HG03196 (cell line): Measurements from ENCODE around the gene EIF3B.
"Not testable (repeated sequence)": the region's sequence is repeated elsewhere in the genome, so short reads cannot be mapped to it uniquely, and the experiment has no call there.

Experiments
- ATAC-seq: cut with Tn5 transposase; IDR thresholded peaks from one replicate; pipeline ENCODE4 v1.9.1; 2021; ENCODE audit not compliant: unreplicated experiment

Gene EIF3B

GRCh38 chr7:2347351-2348063, 7.1 kb upstream of the EIF3B start:
- not testable (repeated sequence) for ATAC-seq

GRCh38 chr7:2350055-2350454, 4.6 kb upstream of the EIF3B start:
- no peak for ATAC-seq

GRCh38 chr7:2350861-2351260, 3.8 kb upstream of the EIF3B start:
- no peak for ATAC-seq

GRCh38 chr7:2353113-2353935, 1.3 kb upstream of the EIF3B start:
- ATAC-seq = no peak

- peak; percentile 56 for ATAC-seq
Observed at GRCh38 chr7:2353936-2354185, 766 bp upstream of the EIF3B start.

GRCh38 chr7:2354939-2355704, 495 bp downstream of the EIF3B start:
- ATAC-seq = peak; percentile 25

GRCh38 chr7:2355705-2356008, 1.0 kb downstream of the EIF3B start:
- ATAC-seq = no peak

GRCh38 chr7:2357165-2357564, 2.5 kb downstream of the EIF3B start:
- no peak for ATAC-seq

GRCh38 chr7:2357571-2357970, 2.9 kb downstream of the EIF3B start:
- no peak for ATAC-seq

GRCh38 chr7:2358968-2359527, 4.4 kb downstream of the EIF3B start:
- ATAC-seq = no peak

GRCh38 chr7:2359610-2360009, 5.0 kb downstream of the EIF3B start:
- ATAC-seq = no peak

GRCh38 chr7:2360796-2361195, 6.2 kb downstream of the EIF3B start:
- no peak for ATAC-seq

- ATAC-seq = no peak
Observed at GRCh38 chr7:2362385-2363088, 7.9 kb downstream of the EIF3B start.

GRCh38 chr7:2369139-2369538, 14.5 kb downstream of the EIF3B start:
- no peak for ATAC-seq

- ATAC-seq = no peak
Observed at GRCh38 chr7:2371329-2371728, 16.7 kb downstream of the EIF3B start.

GRCh38 chr7:2372724-2373123, 18.1 kb downstream of the EIF3B start:
- no peak for ATAC-seq

- ATAC-seq = no peak
Observed at GRCh38 chr7:2373124-2373556, 18.5 kb downstream of the EIF3B start.

GRCh38 chr7:2373646-2374045, 19.0 kb downstream of the EIF3B start:
- no peak for ATAC-seq

- no peak for ATAC-seq
Observed at GRCh38 chr7:2374401-2374800, 19.8 kb downstream of the EIF3B start.

GRCh38 chr7:2374830-2375728, 20.5 kb downstream of the EIF3B start:
- no peak for ATAC-seq
